Endothelial cell (in vitro differentiated cells): ENCODE results near the gene ARMH4. TPM values are rescaled to one million over a fixed set of nuclear protein-coding genes. Genes with fewer than 3 reads are reported as not detected.

Experiments
- DNase-seq: peaks from one replicate; pipeline ENCODE4 v3.0.0; 2021; ENCODE audit warnings: low spot score
- H3K27ac Mint-ChIP-seq: one replicate; pipeline ENCODE4 v1.8.0; 2021; ENCODE audit warnings: mixed read lengths, inconsistent platforms; ENCODE audit not compliant: unreplicated experiment
- H3K27me3 Mint-ChIP-seq: one replicate; pipeline ENCODE4 v1.8.0; 2021; ENCODE audit warnings: mild to moderate bottlenecking, moderate library complexity, mixed read lengths, inconsistent platforms; ENCODE audit not compliant: unreplicated experiment
- H3K36me3 Mint-ChIP-seq: one replicate; pipeline ENCODE4 v1.8.0; 2021; ENCODE audit warnings: mild to moderate bottlenecking, low read depth, mixed read lengths, inconsistent platforms; ENCODE audit not compliant: unreplicated experiment
- H3K4me1 Mint-ChIP-seq: one replicate; pipeline ENCODE4 v1.8.0; 2021; ENCODE audit warnings: mild to moderate bottlenecking, mixed read lengths, inconsistent platforms; ENCODE audit not compliant: unreplicated experiment
- H3K4me3 Mint-ChIP-seq: one replicate; pipeline ENCODE4 v1.8.0; 2021; ENCODE audit warnings: mild to moderate bottlenecking, mixed read lengths, inconsistent platforms; ENCODE audit not compliant: unreplicated experiment
- H3K9me3 Mint-ChIP-seq: one replicate; pipeline ENCODE4 v1.8.0; 2021; ENCODE audit warnings: mixed read lengths, inconsistent platforms; ENCODE audit not compliant: unreplicated experiment
- CTCF ChIP-seq: fragments of 200-600 bp; sonication (generic); IDR thresholded peaks from one replicate; pipeline ENCODE4 v1.5.0; 2021; ENCODE audit warnings: antibody characterized with exemption; ENCODE audit not compliant: unreplicated experiment
- total RNA-seq: library from RNA; stranded (reverse); fragmentation: NEBNext Ultra II Directional; extraction: Animal tissue kit (Norgen Biotek cat#: 25700); gene quantifications from one replicate; pipeline ENCODE4 v1.2.1, GENCODE V29; 2021; ENCODE audit not compliant: unreplicated experiment

Gene ARMH4
- total RNA-seq, 1 donor from 2014 or later: 10.5 TPM

GRCh38 chr14:58166005-58166983, 14.3 kb upstream of the ARMH4 start:
- H3K4me1 Mint-ChIP-seq: peaks cover 6% of the 10 kb centered on the region
- H3K27me3 Mint-ChIP-seq: no peaks in the 10 kb centered on the region
- H3K4me3 Mint-ChIP-seq: no peak overlapping the region
- H3K36me3 Mint-ChIP-seq: no peaks in the 10 kb centered on the region
- peak; percentile 87 for DNase-seq
- no peaks in the 10 kb centered on the region for H3K9me3 Mint-ChIP-seq
- H3K27ac Mint-ChIP-seq: no peak overlapping the region
- peak; percentile 84 for TF ChIP-seq CTCF

- no peak overlapping the region for H3K4me3 Mint-ChIP-seq
- no peaks in the 10 kb centered on the region for H3K9me3 Mint-ChIP-seq
- no peaks in the 10 kb centered on the region for H3K36me3 Mint-ChIP-seq
- no peak for DNase-seq
- no peaks in the 10 kb centered on the region for H3K27me3 Mint-ChIP-seq
- H3K4me1 Mint-ChIP-seq: no peaks in the 10 kb centered on the region
- H3K27ac Mint-ChIP-seq: no peak overlapping the region
- no peak for TF ChIP-seq CTCF
Observed at GRCh38 chr14:58160561-58160960, 8.5 kb upstream of the ARMH4 start.

GRCh38 chr14:58151133-58152013, 640 bp downstream of the ARMH4 start:
- Mint-ChIP-seq H3K27me3 (peaks cover 3% of the 10 kb centered on the region), H3K4me1 (peaks cover 10% of the 10 kb centered on the region), H3K4me3 (peak overlapping the region; percentile 90), H3K27ac (no peak overlapping the region), H3K36me3 (no peaks in the 10 kb centered on the region), H3K9me3 (no peaks in the 10 kb centered on the region)
- no peak for TF ChIP-seq CTCF
- DNase-seq: peak; percentile 28

- no peaks in the 10 kb centered on the region for H3K9me3 Mint-ChIP-seq
- DNase-seq: no peak
- H3K27ac Mint-ChIP-seq: no peak overlapping the region
- H3K36me3 Mint-ChIP-seq: no peaks in the 10 kb centered on the region
- H3K27me3 Mint-ChIP-seq: peaks cover 3% of the 10 kb centered on the region
- no peak overlapping the region for H3K4me3 Mint-ChIP-seq
- no peak for TF ChIP-seq CTCF
- H3K4me1 Mint-ChIP-seq: peaks cover 10% of the 10 kb centered on the region
Observed at GRCh38 chr14:58150243-58150805, 1.7 kb downstream of the ARMH4 start.
